Measurements from ENCODE around the gene TMEM54. TPM values are rescaled to one million over a fixed set of nuclear protein-coding genes. Genes with fewer than 3 reads are reported as not detected.

TMEM54 gene
- total and polyA plus RNA-seq, 9 of the 15 experiments (the other 6 are each of a cell fraction or from before 2014, with no cell fraction given), result 1.00 to 16.2 (median 8.2) TPM

DNA sequence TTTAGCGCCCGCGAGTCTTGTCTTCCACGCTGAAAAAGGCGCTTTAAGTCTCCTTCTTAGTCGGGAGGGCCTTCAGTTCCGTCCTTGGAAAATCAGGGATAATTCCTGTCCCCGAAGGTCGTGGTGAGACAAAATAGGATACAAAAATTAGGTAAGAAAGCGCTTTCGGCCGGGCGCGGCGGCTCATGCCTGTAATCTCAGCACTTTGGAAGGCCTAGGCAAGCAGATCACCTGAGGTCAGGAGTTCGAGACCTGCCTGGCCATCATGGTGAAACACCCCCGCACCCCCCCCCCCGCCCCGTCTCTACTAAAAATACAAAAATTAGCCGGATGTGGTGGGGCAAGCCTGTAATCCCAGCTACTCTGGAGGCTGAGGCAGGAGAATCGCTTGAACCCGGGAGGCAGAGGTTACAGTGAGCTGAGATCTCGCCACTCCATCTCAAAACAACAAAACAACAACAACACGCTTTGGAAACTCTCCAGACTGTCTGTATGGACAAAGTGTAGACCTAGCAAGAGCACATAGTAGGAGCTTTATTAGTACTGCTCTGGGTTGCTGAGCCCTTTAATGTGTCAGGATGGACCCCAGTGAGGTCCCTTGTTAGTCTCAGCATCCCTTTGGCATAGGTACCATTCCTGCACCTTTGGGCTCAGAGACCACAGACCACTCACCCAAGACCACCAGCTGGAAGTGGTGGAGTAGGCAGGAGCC, 790 bp upstream of the TMEM54 start:
- Histone ChIP-seq H3K27ac (ENCODE audit: extremely low read depth, low read depth, low read length) (no peak overlapping the region), H3K4me3 (peak overlapping the region; percentile 49)
- TF ChIP-seq WHSC1 (IDR thresholded peaks at IDR 0.05; ENCODE audit: low read length), result no peak
- TF ChIP-seq, protein P1, sequence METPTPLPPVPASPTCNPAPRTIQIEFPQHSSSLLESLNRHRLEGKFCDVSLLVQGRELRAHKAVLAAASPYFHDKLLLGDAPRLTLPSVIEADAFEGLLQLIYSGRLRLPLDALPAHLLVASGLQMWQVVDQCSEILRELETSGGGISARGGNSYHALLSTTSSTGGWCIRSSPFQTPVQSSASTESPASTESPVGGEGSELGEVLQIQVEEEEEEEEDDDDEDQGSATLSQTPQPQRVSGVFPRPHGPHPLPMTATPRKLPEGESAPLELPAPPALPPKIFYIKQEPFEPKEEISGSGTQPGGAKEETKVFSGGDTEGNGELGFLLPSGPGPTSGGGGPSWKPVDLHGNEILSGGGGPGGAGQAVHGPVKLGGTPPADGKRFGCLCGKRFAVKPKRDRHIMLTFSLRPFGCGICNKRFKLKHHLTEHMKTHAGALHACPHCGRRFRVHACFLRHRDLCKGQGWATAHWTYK (CRISPR knock-in tag; IDR thresholded peaks at IDR 0.05), result no peak
- no peak for TF ChIP-seq PTBP1 (IDR thresholded peaks at IDR 0.05; ENCODE audit: low read depth, low read length)
- TF ChIP-seq TCF7L2 (IDR thresholded peaks at IDR 0.05; ENCODE audit: low read depth, low read length), result no peak
- no peak for TF ChIP-seq ZNF282 (CRISPR knock-in tag; IDR thresholded peaks at IDR 0.05)
- 0 out of 2 replicates have a peak, but pooled peaks have one; percentile 7 for TF ChIP-seq GABPA (tag; conservative IDR thresholded peaks at IDR 0.05; ENCODE audit: low read depth)
- TF ChIP-seq SMAD4 (CRISPR knock-in tag; conservative IDR thresholded peaks at IDR 0.05), result no peak
- TF ChIP-seq DACH1 (IDR thresholded peaks at IDR 0.05; ENCODE audit: partially characterized antibody), result no peak
- no peak for TF ChIP-seq CTBP1 (IDR thresholded peaks at IDR 0.05; ENCODE audit: borderline replicate concordance)
- no peak for TF ChIP-seq ARID1B (IDR thresholded peaks at IDR 0.05)
- TF ChIP-seq, protein P2, sequence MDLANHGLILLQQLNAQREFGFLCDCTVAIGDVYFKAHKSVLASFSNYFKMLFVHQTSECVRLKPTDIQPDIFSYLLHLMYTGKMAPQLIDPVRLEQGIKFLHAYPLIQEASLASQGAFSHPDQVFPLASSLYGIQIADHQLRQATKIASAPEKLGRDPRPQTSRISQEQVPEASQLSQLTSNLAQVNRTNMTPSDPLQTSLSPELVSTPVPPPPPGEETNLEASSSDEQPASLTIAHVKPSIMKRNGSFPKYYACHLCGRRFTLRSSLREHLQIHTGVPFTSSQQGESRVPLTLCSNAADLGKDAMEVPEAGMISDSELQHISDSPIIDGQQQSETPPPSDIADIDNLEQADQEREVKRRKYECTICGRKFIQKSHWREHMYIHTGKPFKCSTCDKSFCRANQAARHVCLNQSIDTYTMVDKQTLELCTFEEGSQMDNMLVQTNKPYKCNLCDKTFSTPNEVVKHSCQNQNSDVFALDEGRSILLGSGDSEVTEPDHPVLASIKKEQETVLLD (IDR thresholded peaks at IDR 0.05), result no peak
- no peak for TF ChIP-seq NFXL1 (CRISPR knock-in tag; IDR thresholded peaks at IDR 0.05)
- TF ChIP-seq ZNF143 (CRISPR knock-in tag; IDR thresholded peaks at IDR 0.05), result no peak
- TF ChIP-seq ADNP (tag; IDR thresholded peaks at IDR 0.05), result peak; percentile 50
- TF ChIP-seq TCF3 (CRISPR knock-in tag; IDR thresholded peaks at IDR 0.05), result no peak
- no peak for TF ChIP-seq CBFB (CRISPR knock-in tag; IDR thresholded peaks at IDR 0.05)
- TF ChIP-seq ZNF695 (CRISPR knock-in tag; IDR thresholded peaks at IDR 0.05), result no peak
- TF ChIP-seq EGR1 (conservative IDR thresholded peaks at IDR 0.05), result 0 out of 2 replicates have a peak, but pooled peaks have one; percentile 21
- no peak for TF ChIP-seq PTRF (tag; IDR thresholded peaks at IDR 0.05)
- TF ChIP-seq NR3C1 (CRISPR knock-in tag; IDR thresholded peaks at IDR 0.05), result no peak
- TF ChIP-seq TAF1 (IDR thresholded peaks at IDR 0.05; ENCODE audit: control insufficient read depth, extremely low read depth, insufficient read depth, low read length, severe bottlenecking), result no peak
- TF ChIP-seq TAF7 (tag; IDR thresholded peaks at IDR 0.05), result no peak
- no peak for TF ChIP-seq ZNF197 (CRISPR knock-in tag; IDR thresholded peaks at IDR 0.05; ENCODE audit: low read depth)

More for the DNA sequence above, 790 bp upstream of the TMEM54 start:
- ATAC-seq, result no peak
- Histone ChIP-seq H3K79me2 (ENCODE audit: control insufficient read depth, insufficient read depth, low read length) (no peaks in the 10 kb centered on the region), H2AFZ (ENCODE audit: low read depth, low read length) (peak overlapping the region; percentile 74), H4K20me1 (replicated peaks; ENCODE audit: control insufficient read depth, insufficient read depth, low read length) (peaks cover 10% of the 10 kb centered on the region; the same call in 1 of the 2 replicates), H3K27me3 (ENCODE audit: control insufficient read depth in 2 of 2, insufficient read depth in 2 of 2, low read length in 2 of 2) (peaks cover 9 to 54% of the 10 kb centered on the region in 2 experiments), H3K9ac (ENCODE audit: insufficient read depth in 1 of 2, low read depth in 2 of 2, low read length in 2 of 2) (peak overlapping the region; percentile 47 to 89; a peak in 3 of 4 replicates), H3K4me1 (replicated peaks in 1 of 2; ENCODE audit: control insufficient read depth in 2 of 2, insufficient read depth in 2 of 2, low read length in 2 of 2) (peaks cover 6 to 15% of the 10 kb centered on the region in 2 experiments; a peak in 4 of 5 replicates), H3K36me3 (ENCODE audit: control insufficient read depth, insufficient read depth, low read length) (no peaks in the 10 kb centered on the region), H3K9me1 (ENCODE audit: control insufficient read depth, insufficient read depth, low read length) (no peaks in the 10 kb centered on the region), H3K4me2 (ENCODE audit: insufficient read depth, low read length) (peak overlapping the region; percentile 67), H3K9me3 (replicated peaks; ENCODE audit: control insufficient read depth, insufficient read depth, low read depth, low read length) (no peaks in the 10 kb centered on the region)
- BruUV-seq (replicated peaks), result no TSS peak
- ChIA-PET POLR2A (no interaction called here), CTCF (ENCODE audit: low intra/inter-chr PET ratio) (no interaction called here)
- DNase-seq (ENCODE audit: extremely low read depth in 1 of 4, low spot score in 3 of 4), result no peak
- no peak for FAIRE-seq
- in situ Hi-C loops (cut with MboI) (no loop called here), intact Hi-C loops (cut with micrococcal nuclease) (no loop called here)
- 17% methylated on average over 23 of the region's 24 CpGs for WGBS (ENCODE audit: insufficient coverage, low coverage, missing lambda C conversion rate)

Data from K562 (cell line).